Testis (tissue), 2 donors: ENCODE data around the gene ZNF521.

Experiments used
- POLR2A ChIP-seq: fragments of 450-650 bp; IDR thresholded peaks from one replicate; pipeline ENCODE4 v1.6.1; 2017; ENCODE audit warnings: antibody characterized with exemption, mild to moderate bottlenecking, moderate library complexity
- TF ChIP-seq, protein P1 (sequence below), 3 experiments: fragments of 450-650 bp in 2 of 3; fragments of 200-600 bp in 1 of 3; sonication (generic) in 1 of 3; IDR thresholded peaks; one replicate each; pipeline ENCODE4 v1.5.1; 2016 to 2019; ENCODE audit warnings: antibody characterized with exemption in 3 of 3, mild to moderate bottlenecking in 2 of 3, moderate library complexity in 1 of 3

DNA sequence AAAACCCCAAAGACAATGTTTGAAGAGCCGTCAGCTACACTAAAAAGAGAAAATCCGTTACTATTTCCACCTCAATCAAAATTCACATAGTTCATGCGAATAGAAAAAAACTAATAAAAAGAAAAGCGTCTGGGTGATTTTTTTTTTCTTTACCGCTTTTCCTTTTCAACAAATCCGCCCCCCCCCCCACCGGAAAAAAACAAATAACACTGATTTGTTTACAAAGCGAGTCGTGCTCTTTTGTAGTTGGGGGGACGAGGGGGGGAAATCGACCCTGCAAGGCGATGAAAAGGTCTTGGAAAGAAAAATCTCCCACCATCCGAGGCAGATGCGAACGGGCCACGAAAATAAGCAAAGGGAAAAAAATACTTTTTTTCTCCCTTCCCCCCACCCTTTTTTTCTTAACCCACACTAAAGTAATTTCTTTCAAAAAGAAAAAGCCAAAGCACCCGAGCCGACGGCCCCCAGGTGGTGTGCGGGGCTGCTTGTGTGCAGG, 638 bp downstream of the ZNF521 start:
- TF ChIP-seq, protein P1, sequence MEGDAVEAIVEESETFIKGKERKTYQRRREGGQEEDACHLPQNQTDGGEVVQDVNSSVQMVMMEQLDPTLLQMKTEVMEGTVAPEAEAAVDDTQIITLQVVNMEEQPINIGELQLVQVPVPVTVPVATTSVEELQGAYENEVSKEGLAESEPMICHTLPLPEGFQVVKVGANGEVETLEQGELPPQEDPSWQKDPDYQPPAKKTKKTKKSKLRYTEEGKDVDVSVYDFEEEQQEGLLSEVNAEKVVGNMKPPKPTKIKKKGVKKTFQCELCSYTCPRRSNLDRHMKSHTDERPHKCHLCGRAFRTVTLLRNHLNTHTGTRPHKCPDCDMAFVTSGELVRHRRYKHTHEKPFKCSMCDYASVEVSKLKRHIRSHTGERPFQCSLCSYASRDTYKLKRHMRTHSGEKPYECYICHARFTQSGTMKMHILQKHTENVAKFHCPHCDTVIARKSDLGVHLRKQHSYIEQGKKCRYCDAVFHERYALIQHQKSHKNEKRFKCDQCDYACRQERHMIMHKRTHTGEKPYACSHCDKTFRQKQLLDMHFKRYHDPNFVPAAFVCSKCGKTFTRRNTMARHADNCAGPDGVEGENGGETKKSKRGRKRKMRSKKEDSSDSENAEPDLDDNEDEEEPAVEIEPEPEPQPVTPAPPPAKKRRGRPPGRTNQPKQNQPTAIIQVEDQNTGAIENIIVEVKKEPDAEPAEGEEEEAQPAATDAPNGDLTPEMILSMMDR (IDR thresholded peaks at IDR 0.05): no peak
- no peak for TF ChIP-seq POLR2A
